Neuronal stem cell (in vitro differentiated cells): Measurements from ENCODE around the gene MYCL.
A peak's percentile ranks its signal among the peaks of the same experiment; 100 is the strongest.

Experiments used
- DNase-seq: peaks from one replicate; pipeline ENCODE4 v3.0.0-alpha.2; 2013; ENCODE audit warnings: low spot score
- H2AFZ ChIP-seq: one replicate; pipeline ENCODE4 v1.6.1; 2013; ENCODE audit warnings: mild to moderate bottlenecking, low read length, inconsistent platforms
- H2AK5ac ChIP-seq: 2 replicates; pipeline ENCODE4 v1.6.1; 2013; ENCODE audit warnings: low read depth, mild to moderate bottlenecking, inconsistent platforms, low read length, moderate library complexity, mixed read lengths
- H2BK120ac ChIP-seq: 2 replicates; pipeline ENCODE4 v1.6.1; 2013; ENCODE audit warnings: low read depth, mild to moderate bottlenecking, inconsistent platforms, low read length, moderate library complexity, mixed read lengths
- H2BK12ac ChIP-seq: one replicate; pipeline ENCODE4 v1.6.1; 2013; ENCODE audit warnings: low read length, inconsistent platforms
- H2BK15ac ChIP-seq: 2 replicates; pipeline ENCODE4 v1.6.1; 2013; ENCODE audit warnings: mild to moderate bottlenecking, low read length, inconsistent platforms, mixed read lengths
- H2BK5ac ChIP-seq: one replicate; pipeline ENCODE4 v1.6.1; 2013; ENCODE audit warnings: inconsistent platforms, mild to moderate bottlenecking, low read length, moderate library complexity
- H3K14ac ChIP-seq: one replicate; pipeline ENCODE4 v1.6.1; 2013; ENCODE audit warnings: low read length, inconsistent platforms
- H3K18ac ChIP-seq: 2 replicates; pipeline ENCODE4 v1.6.1; 2013; ENCODE audit warnings: low read length, inconsistent platforms
- H3K23ac ChIP-seq: 2 replicates; pipeline ENCODE4 v1.6.1; 2013; ENCODE audit warnings: low read depth, mild to moderate bottlenecking, mixed read lengths, low read length, inconsistent platforms; ENCODE audit not compliant: poor library complexity
- H3K27ac ChIP-seq: replicated peaks from 3 replicates; pipeline ENCODE4 v1.5.1; 2013; ENCODE audit warnings: low read length, inconsistent platforms
- H3K27me3 ChIP-seq, 3 experiments: 2 replicates each; pipeline ENCODE4 v1.6.1; 2013; ENCODE audit warnings: low read length in 3 of 3, mild to moderate bottlenecking in 2 of 3, inconsistent platforms in 1 of 3, low read depth in 1 of 3, mixed read lengths in 1 of 3, moderate library complexity in 1 of 3; ENCODE audit not compliant: control insufficient read depth in 3 of 3, insufficient read depth in 3 of 3
- H3K36me3 ChIP-seq, 2 donors: replicated peaks in 1 of 2; 2 replicates each; pipeline ENCODE4 v1.6.1; 2013; ENCODE audit warnings: low read length in 2 of 2; ENCODE audit not compliant: control insufficient read depth in 2 of 2, insufficient read depth in 2 of 2
- H3K4ac ChIP-seq: 2 replicates; pipeline ENCODE4 v1.6.1; 2013; ENCODE audit warnings: inconsistent platforms, mild to moderate bottlenecking, low read length, moderate library complexity
- H3K4me1 ChIP-seq, 2 donors: 1 replicate in 1 of 2; 2 replicates in 1 of 2; pipeline ENCODE4 v1.6.1; 2013; ENCODE audit warnings: low read length in 2 of 2, low read depth in 1 of 2; ENCODE audit not compliant: control insufficient read depth in 2 of 2, insufficient read depth in 1 of 2
- H3K4me2 ChIP-seq: one replicate; pipeline ENCODE4 v1.6.1; 2013; ENCODE audit warnings: mild to moderate bottlenecking, low read length, inconsistent platforms; ENCODE audit not compliant: insufficient read depth, poor library complexity, severe bottlenecking
- H3K4me3 ChIP-seq, 2 donors: 2 replicates each; pipeline ENCODE4 v1.5.1; 2013; ENCODE audit warnings: low read length in 2 of 2, mild to moderate bottlenecking in 2 of 2, inconsistent platforms in 1 of 2, moderate library complexity in 1 of 2
- H3K79me1 ChIP-seq: one replicate; pipeline ENCODE4 v1.6.1; 2013; ENCODE audit warnings: low read depth, mild to moderate bottlenecking, inconsistent platforms, low read length, moderate library complexity
- H3K9ac ChIP-seq: one replicate; pipeline ENCODE4 v1.6.1; 2013; ENCODE audit warnings: mild to moderate bottlenecking, low read depth, low read length, inconsistent platforms; ENCODE audit not compliant: poor library complexity
- H3K9me3 ChIP-seq, 2 donors: replicated peaks in 1 of 2; 2 replicates each; pipeline versions ENCODE3 to v1.6.1; 2013; ENCODE audit warnings: low read length in 2 of 2, mild to moderate bottlenecking in 2 of 2, inconsistent platforms in 1 of 2, low read depth in 1 of 2, mixed read lengths in 1 of 2, moderate library complexity in 1 of 2; ENCODE audit not compliant: control insufficient read depth in 2 of 2, insufficient read depth in 1 of 2
- H4K8ac ChIP-seq: one replicate; pipeline ENCODE4 v1.6.1; 2013; ENCODE audit warnings: low read depth, mild to moderate bottlenecking, inconsistent platforms, low read length, moderate library complexity
- H4K91ac ChIP-seq: one replicate; pipeline ENCODE4 v1.6.1; 2013; ENCODE audit warnings: low read length, low read depth, mild to moderate bottlenecking, inconsistent platforms; ENCODE audit not compliant: poor library complexity
- WGBS, 2 donors: extraction: QIAGEN DNeasy Blood & Tissue Kit; methylation state at CpG; one replicate each; pipeline ENCODE4 v1.1.7; 2013; ENCODE audit warnings: missing lambda C conversion rate in 2 of 2, mixed read lengths in 1 of 2; ENCODE audit not compliant: insufficient read length in 2 of 2, insufficient replicate concordance in 1 of 2; ENCODE audit errors: extremely low coverage in 2 of 2; 5-methylcytosine and 5-hydroxymethylcytosine counted together

The MYCL gene

GRCh38 chr1:39925721-39926342, 24.1 kb upstream of the MYCL start:
- no peak overlapping the region for H2BK12ac ChIP-seq
- H3K9ac ChIP-seq, result no peak overlapping the region
- H3K23ac ChIP-seq, result peak overlapping the region; percentile 16
- H3K27me3 ChIP-seq, result peaks cover 0 to 7% (median 0%) of the 10 kb centered on the region in 3 experiments
- no peak overlapping the region for H3K4me2 ChIP-seq
- no peak overlapping the region for H2BK120ac ChIP-seq
- H3K79me1 ChIP-seq, result no peaks in the 10 kb centered on the region
- no peak overlapping the region for H2BK5ac ChIP-seq
- peak overlapping the region; percentile 25 for H2AFZ ChIP-seq
- H2AK5ac ChIP-seq, result no peak overlapping the region
- H3K9me3 ChIP-seq, result no peaks in the 10 kb centered on the region
- H4K8ac ChIP-seq, result no peak overlapping the region
- no peak overlapping the region for H2BK15ac ChIP-seq
- no peaks in the 10 kb centered on the region for H3K36me3 ChIP-seq
- no peak overlapping the region for H3K4ac ChIP-seq
- H3K27ac ChIP-seq, result no peak overlapping the region
- no peak for DNase-seq
- no CpG with 5 or more reads among the region's 2 CpGs for WGBS, 2 donors
- no peak overlapping the region for H4K91ac ChIP-seq
- H3K14ac ChIP-seq, result no peak overlapping the region
- peaks cover 9 to 13% of the 10 kb centered on the region in 2 donors for H3K4me1 ChIP-seq
- no peak overlapping the region for H3K4me3 ChIP-seq
- no peak overlapping the region for H3K18ac ChIP-seq

DNA sequence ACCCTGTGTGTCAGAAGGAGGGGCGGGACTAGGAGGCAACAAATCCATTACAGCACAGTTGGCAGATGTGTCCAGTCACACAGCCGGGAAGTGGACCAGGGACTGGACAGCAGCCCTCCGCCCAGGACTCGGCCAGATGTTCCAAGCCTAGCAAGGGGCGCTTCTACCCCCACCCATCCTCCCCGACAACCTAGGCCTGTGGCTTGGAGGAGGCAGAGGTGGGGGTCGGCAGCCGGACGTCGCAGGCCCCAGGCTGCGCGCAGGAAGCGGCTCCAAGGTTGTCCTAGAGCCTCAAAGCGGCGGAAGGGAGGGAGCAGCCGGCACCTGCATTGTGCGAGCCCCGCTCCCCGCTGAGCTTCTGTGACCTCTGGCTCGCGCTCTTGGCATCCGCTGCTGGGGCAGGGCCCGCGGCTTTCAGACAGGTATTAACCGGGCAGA, 20.6 kb upstream of the MYCL start:
- no CpG with 5 or more reads among the region's 25 CpGs for WGBS, 2 donors
- H2AK5ac ChIP-seq, result peak overlapping the region; percentile 12
- no peak overlapping the region for H3K14ac ChIP-seq
- no peak overlapping the region for H3K9ac ChIP-seq
- no peaks in the 10 kb centered on the region for H3K36me3 ChIP-seq
- no peak overlapping the region for H2BK15ac ChIP-seq
- peaks cover 0 to 7% (median 0%) of the 10 kb centered on the region in 3 experiments for H3K27me3 ChIP-seq
- no peaks in the 10 kb centered on the region for H3K79me1 ChIP-seq
- H2BK120ac ChIP-seq, result no peak overlapping the region
- H3K18ac ChIP-seq, result peak overlapping the region; percentile 32
- H4K91ac ChIP-seq, result no peak overlapping the region
- no peak overlapping the region for H2BK12ac ChIP-seq
- H3K27ac ChIP-seq, result no peak overlapping the region
- H2BK5ac ChIP-seq, result no peak overlapping the region
- H2AFZ ChIP-seq, result peak overlapping the region; percentile 81
- H3K4ac ChIP-seq, result no peak overlapping the region
- H3K23ac ChIP-seq, result peak overlapping the region; percentile 18
- DNase-seq, result peak; percentile 75
- no peaks in the 10 kb centered on the region for H3K9me3 ChIP-seq
- H3K4me2 ChIP-seq, result peak overlapping the region; percentile 30
- H3K4me3 ChIP-seq, result peak overlapping the region in 1 of 2 donors; percentile 2
- no peak overlapping the region for H4K8ac ChIP-seq
- peaks cover 9 to 13% of the 10 kb centered on the region in 2 donors for H3K4me1 ChIP-seq

- Histone ChIP-seq H2AK5ac (no peak overlapping the region), H3K14ac (no peak overlapping the region), H3K79me1 (no peaks in the 10 kb centered on the region), H2BK12ac (no peak overlapping the region), H4K8ac (no peak overlapping the region), H3K9me3 (no peaks in the 10 kb centered on the region), H3K9ac (no peak overlapping the region), H3K18ac (no peak overlapping the region), H3K4me3 (no peak overlapping the region), H2BK15ac (no peak overlapping the region), H2BK120ac (no peak overlapping the region), H2AFZ (no peak overlapping the region), H3K4me2 (no peak overlapping the region), H3K23ac (no peak overlapping the region), H3K27ac (no peak overlapping the region), H3K4ac (no peak overlapping the region), H3K27me3 (peaks cover 0 to 7% (median 0%) of the 10 kb centered on the region in 3 experiments), H4K91ac (no peak overlapping the region), H3K4me1 (peaks cover 5 to 10% of the 10 kb centered on the region in 2 donors), H3K36me3 (no peaks in the 10 kb centered on the region), H2BK5ac (no peak overlapping the region)
- WGBS, 2 donors, result no CpG with 5 or more reads among the region's 3 CpGs
- DNase-seq, result peak; percentile 38
These were observed 17.8 kb upstream of the MYCL start for GRCh38 chr1:39919545-39919944.

DNA sequence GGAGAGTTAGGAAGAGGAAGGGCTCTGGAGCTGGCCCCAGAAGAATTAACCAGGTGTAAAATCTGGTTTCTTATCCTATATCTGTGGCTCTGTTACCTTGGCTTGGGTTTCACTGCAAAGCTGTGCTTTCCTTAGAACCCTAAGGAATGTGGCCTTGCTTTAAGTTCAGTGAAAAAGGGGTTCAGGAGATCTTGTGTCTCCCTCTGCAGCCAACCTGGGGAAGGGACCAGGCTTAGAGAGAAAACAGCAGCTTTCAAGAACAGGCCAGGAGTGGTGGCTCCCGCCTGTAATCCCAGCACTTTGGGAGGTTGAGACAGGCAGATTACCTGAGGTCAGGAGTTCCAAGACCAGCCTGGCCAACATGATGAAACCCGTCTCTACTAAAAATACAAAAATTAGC, 16.1 kb upstream of the MYCL start:
- Histone ChIP-seq H3K27ac (no peak overlapping the region), H2AFZ (no peak overlapping the region), H3K36me3 (no peaks in the 10 kb centered on the region), H3K18ac (no peak overlapping the region), H3K27me3 (peaks cover 0 to 7% (median 0%) of the 10 kb centered on the region in 3 experiments), H2AK5ac (no peak overlapping the region), H3K14ac (no peak overlapping the region), H2BK15ac (no peak overlapping the region), H3K9ac (no peak overlapping the region), H3K23ac (no peak overlapping the region), H3K4me2 (no peak overlapping the region), H3K4me1 (peaks cover 5 to 10% of the 10 kb centered on the region in 2 donors), H2BK120ac (no peak overlapping the region), H3K79me1 (no peaks in the 10 kb centered on the region), H2BK5ac (no peak overlapping the region), H4K8ac (no peak overlapping the region), H3K9me3 (no peaks in the 10 kb centered on the region), H2BK12ac (no peak overlapping the region), H4K91ac (no peak overlapping the region), H3K4ac (no peak overlapping the region), H3K4me3 (no peak overlapping the region)
- no peak for DNase-seq
- no CpG with 5 or more reads among the region's 2 CpGs for WGBS, 2 donors
